WI38 (cell line): Measurements from ENCODE around the gene SMIM3.

Experiments
- H3K4me3 ChIP-seq: 2 replicates; pipeline ENCODE4 v1.5.1; 2011; ENCODE audit warnings: low read depth, mild to moderate bottlenecking, control low read depth, low read length
- CTCF ChIP-seq: IDR thresholded peaks from 2 replicates; pipeline ENCODE4 v1.5.1; 2012; ENCODE audit warnings: low read depth, mild to moderate bottlenecking, control low read depth, low read length

SMIM3 gene

GRCh38 chr5:150780816-150781221 lies 2.3 kb downstream of the SMIM3 start:
- TF ChIP-seq CTCF, result no peak
- H3K4me3 ChIP-seq, result peak overlapping the region; percentile 78

GRCh38 chr5:150781706-150782614 lies 3.4 kb downstream of the SMIM3 start:
- peak overlapping the region; percentile 78 for H3K4me3 ChIP-seq
- TF ChIP-seq CTCF, result no peak

GRCh38 chr5:150782850-150783249 lies 4.3 kb downstream of the SMIM3 start:
- no peak for TF ChIP-seq CTCF
- H3K4me3 ChIP-seq, result peak overlapping the region; percentile 28; the same call in 1 of the 2 replicates

- no peak for TF ChIP-seq CTCF
Observed at GRCh38 chr5:150783422-150783928, 4.9 kb downstream of the SMIM3 start.

GRCh38 chr5:150785950-150786349 lies 7.4 kb downstream of the SMIM3 start:
- H3K4me3 ChIP-seq, result no peak overlapping the region
- TF ChIP-seq CTCF, result no peak

More at GRCh38 chr5:150783422-150783928, 4.9 kb downstream of the SMIM3 start:
- H3K4me3 ChIP-seq, result 0 out of 2 replicates have a peak overlapping the region, but pooled peaks have one; percentile 15

GRCh38 chr5:150786876-150787275 lies 8.3 kb downstream of the SMIM3 start:
- no peak for TF ChIP-seq CTCF
- H3K4me3 ChIP-seq, result no peak overlapping the region

GRCh38 chr5:150787656-150788055 lies 9.1 kb downstream of the SMIM3 start:
- H3K4me3 ChIP-seq, result no peak overlapping the region
- TF ChIP-seq CTCF, result no peak
